CD14-positive monocyte (primary cell): ENCODE data around the gene PIP5K1C. TPM values are rescaled to one million over a fixed set of nuclear protein-coding genes. Genes with fewer than 3 reads are reported as not detected.

ENCODE experiments used
- DNase-seq, 3 donors: peaks; one replicate each; pipeline ENCODE4 v3.0.0-alpha.2; 2011 to 2022
- H2AFZ ChIP-seq: 2 replicates; pipeline ENCODE4 v1.6.0; 2012; ENCODE audit warnings: mild to moderate bottlenecking, low read depth, low read length, inconsistent platforms; ENCODE audit not compliant: insufficient read depth, poor library complexity, severe bottlenecking
- H3K27ac ChIP-seq, 2 donors: 1 replicate in 1 of 2; 2 replicates in 1 of 2; pipeline ENCODE4 v1.5.1; 2012 to 2013; ENCODE audit warnings: low read length in 2 of 2, control low read depth in 1 of 2, inconsistent platforms in 1 of 2, low read depth in 1 of 2, mild to moderate bottlenecking in 1 of 2
- H3K27me3 ChIP-seq, 2 donors: one replicate each; pipeline versions ENCODE4 v1.6.0 to v1.6.1; 2011 to 2013; ENCODE audit warnings: low read length in 2 of 2; ENCODE audit not compliant: control insufficient read depth in 2 of 2, insufficient read depth in 2 of 2
- H3K36me3 ChIP-seq, 2 donors: replicated peaks in 1 of 2; 1 replicate in 1 of 2; 2 replicates in 1 of 2; pipeline versions ENCODE4 v1.5.1 to v1.6.1; 2012 to 2013; ENCODE audit warnings: low read length in 2 of 2, control low read depth in 1 of 2, inconsistent platforms in 1 of 2, mild to moderate bottlenecking in 1 of 2; ENCODE audit not compliant: insufficient read depth in 2 of 2, control insufficient read depth in 1 of 2
- H3K4me1 ChIP-seq, 2 donors: 1 replicate in 1 of 2; 2 replicates in 1 of 2; pipeline versions ENCODE4 v1.5.1 to v1.6.1; 2012 to 2013; ENCODE audit warnings: low read length in 2 of 2, control low read depth in 1 of 2, inconsistent platforms in 1 of 2, mild to moderate bottlenecking in 1 of 2, moderate library complexity in 1 of 2; ENCODE audit not compliant: insufficient read depth in 2 of 2, control insufficient read depth in 1 of 2
- H3K4me2 ChIP-seq: replicated peaks from 2 replicates; pipeline ENCODE3; 2012; ENCODE audit warnings: low read length, moderate library complexity, mild to moderate bottlenecking; ENCODE audit not compliant: poor library complexity, severe bottlenecking; ENCODE audit errors: extremely low read depth
- H3K4me3 ChIP-seq, 3 experiments: fragments of 200-600 bp in 1 of 3; sonication (generic) in 1 of 3; replicated peaks in 1 of 3; 1 replicate in 2 of 3; 2 replicates in 1 of 3; pipeline ENCODE4 v1.5.1; 2011 to 2013; ENCODE audit warnings: low read length in 3 of 3, mild to moderate bottlenecking in 3 of 3, control low read depth in 2 of 3, low read depth in 2 of 3, inconsistent platforms in 1 of 3, moderate library complexity in 1 of 3
- H3K79me2 ChIP-seq: 2 replicates; pipeline ENCODE4 v1.6.0; 2012; ENCODE audit warnings: mild to moderate bottlenecking, control low read depth, inconsistent platforms, low read length, moderate library complexity; ENCODE audit not compliant: insufficient read depth
- H3K9ac ChIP-seq: 2 replicates; pipeline ENCODE4 v1.6.0; 2017; ENCODE audit warnings: low read length, mild to moderate bottlenecking; ENCODE audit not compliant: insufficient read depth, poor library complexity, severe bottlenecking
- H3K9me3 ChIP-seq, 2 donors: replicated peaks in 1 of 2; 1 replicate in 1 of 2; 2 replicates in 1 of 2; pipeline versions ENCODE4 v1.5.1 to v1.6.1; 2012 to 2013; ENCODE audit warnings: low read length in 2 of 2, control low read depth in 1 of 2; ENCODE audit not compliant: control insufficient read depth in 1 of 2, insufficient read depth in 1 of 2
- H4K20me1 ChIP-seq: 2 replicates; pipeline ENCODE4 v1.6.0; 2012; ENCODE audit warnings: mild to moderate bottlenecking, low read length, control low read depth, moderate library complexity; ENCODE audit not compliant: insufficient read depth
- H3K27ac Mint-ChIP-seq, 7 donors: one replicate each; pipeline ENCODE4 v1.8.0; 2020; ENCODE audit warnings: mild to moderate bottlenecking in 7 of 7, mixed read lengths in 7 of 7, moderate library complexity in 6 of 7, inconsistent platforms in 2 of 7
- H3K27me3 Mint-ChIP-seq, 3 donors: one replicate each; pipeline ENCODE4 v1.8.0; 2021 to 2022; ENCODE audit warnings: low read depth in 3 of 3, mild to moderate bottlenecking in 3 of 3, mixed read lengths in 3 of 3, moderate library complexity in 3 of 3, inconsistent platforms in 1 of 3
- H3K36me3 Mint-ChIP-seq, 2 donors: one replicate each; pipeline ENCODE4 v1.8.0; 2020; ENCODE audit warnings: mixed read lengths in 2 of 2, inconsistent platforms in 1 of 2, mild to moderate bottlenecking in 1 of 2
- H3K4me1 Mint-ChIP-seq: one replicate; pipeline ENCODE4 v1.8.0; 2020; ENCODE audit warnings: mild to moderate bottlenecking, mixed read lengths
- H3K4me3 Mint-ChIP-seq, 2 donors: one replicate each; pipeline ENCODE4 v1.8.0; 2020; ENCODE audit warnings: mild to moderate bottlenecking in 2 of 2, mixed read lengths in 2 of 2, moderate library complexity in 1 of 2
- H3K9me3 Mint-ChIP-seq, 7 donors: one replicate each; pipeline ENCODE4 v1.8.0; 2020 to 2022; ENCODE audit warnings: mixed read lengths in 7 of 7, mild to moderate bottlenecking in 6 of 7, moderate library complexity in 6 of 7, inconsistent platforms in 2 of 7
- WGBS: methylation state at CpG from one replicate; pipeline ENCODE4 v1.1.5; 2013; ENCODE audit warnings: missing lambda C conversion rate; ENCODE audit not compliant: insufficient coverage; 5-methylcytosine and 5-hydroxymethylcytosine counted together
- intact Hi-C, 2 donors: fragments of 100-400 bp; cut with micrococcal nuclease; formaldehyde crosslinking; loops; one replicate each; pipeline versions ENCODE4 v1.15.0 to v1.15.1; 2023
- polyA plus RNA-seq, 3 donors: library from polyadenylated mRNA; depleted of rRNA in 1 of 3; unstranded in 2 of 3; stranded (reverse) in 1 of 3; fragments of 300-500 nt in 2 of 3; fragments of >200 nt in 1 of 3; fragmentation: Illumina TruSeq in 2 of 3; gene quantifications; 1 replicate in 2 of 3; 2 replicates in 1 of 3; pipeline ENCODE4 v1.2.3, GENCODE V29; 2012 to 2021
- TF ChIP-seq, protein P1 (sequence below): fragments of 200-600 bp; IDR thresholded peaks from one replicate; pipeline ENCODE4 v1.8.0; 2022; ENCODE audit warnings: antibody characterized with exemption, mild to moderate bottlenecking

Gene PIP5K1C
- polyA plus RNA-seq, 3 donors, result 6.5 to 19.5 (median 10.1) TPM

DNA sequence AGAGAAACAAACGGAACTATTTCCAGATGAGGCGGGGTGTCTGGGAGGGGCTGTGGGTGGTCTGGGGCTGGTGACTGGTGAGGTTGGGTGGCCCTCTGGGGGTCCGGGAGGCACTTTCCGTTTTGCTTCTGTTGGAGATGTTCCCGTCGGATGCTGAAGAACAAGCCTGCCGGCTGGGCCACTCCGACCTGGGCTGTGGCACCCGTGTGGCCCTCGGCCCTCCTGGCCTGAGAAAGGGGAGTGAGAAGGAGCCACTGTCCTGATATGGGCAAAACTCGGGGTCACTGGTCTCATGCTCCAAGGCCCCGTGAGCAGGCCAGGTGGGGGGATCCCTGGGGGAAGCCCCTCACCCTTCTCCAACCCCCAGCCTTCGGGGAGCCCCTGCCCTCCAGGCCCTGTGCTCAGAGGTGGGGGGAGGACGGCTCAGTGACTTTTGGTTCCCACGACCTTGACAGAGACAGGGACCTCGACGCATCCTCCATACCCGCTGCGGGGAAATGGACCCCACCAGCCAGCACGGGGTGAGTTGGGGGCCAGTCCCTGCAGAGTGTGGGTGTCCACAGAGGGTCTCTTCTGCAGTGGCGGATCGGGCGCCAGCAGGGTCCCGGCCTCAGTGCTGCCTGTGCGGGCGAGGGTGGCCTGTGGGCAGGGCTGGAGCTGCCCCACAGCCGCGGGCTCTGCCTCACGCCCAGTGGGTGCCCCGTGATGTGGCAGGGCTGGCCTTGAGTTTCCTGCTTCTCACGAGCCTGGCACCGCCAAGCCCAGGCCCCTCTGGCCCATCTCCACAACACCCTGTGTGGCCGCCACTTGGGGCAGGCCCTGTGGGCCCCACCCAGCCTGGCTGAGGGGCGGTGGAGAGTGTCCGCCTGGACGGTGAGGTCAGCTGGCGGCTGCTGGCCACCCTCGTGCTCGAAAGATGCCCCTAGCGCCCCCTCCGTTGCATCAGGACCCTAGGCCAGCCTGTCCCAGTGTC, 89.2 kb downstream of the PIP5K1C start:
- Histone ChIP-seq H3K27ac (no peak overlapping the region), H3K27me3 (peaks cover 3 to 23% of the 10 kb centered on the region in 2 donors), H3K36me3 (peaks cover 27 to 35% of the 10 kb centered on the region in 2 donors), H3K4me2 (no peak overlapping the region), H3K9ac (no peak overlapping the region), H4K20me1 (no peaks in the 10 kb centered on the region), H3K9me3 (peaks cover 0 to 5% of the 10 kb centered on the region in 2 donors), H3K4me1 (peaks cover 22 to 27% of the 10 kb centered on the region in 2 donors), H2AFZ (no peak overlapping the region), H3K79me2 (no peaks in the 10 kb centered on the region), H3K4me3 (no peak overlapping the region)
- peaks cover 0 to 19% (median 18%) of the 10 kb centered on the region in 3 donors for H3K27me3 Mint-ChIP-seq
- H3K9me3 Mint-ChIP-seq, result peaks cover 5 to 12% (median 8%) of the 10 kb centered on the region in 7 donors
- TF ChIP-seq, protein P1, sequence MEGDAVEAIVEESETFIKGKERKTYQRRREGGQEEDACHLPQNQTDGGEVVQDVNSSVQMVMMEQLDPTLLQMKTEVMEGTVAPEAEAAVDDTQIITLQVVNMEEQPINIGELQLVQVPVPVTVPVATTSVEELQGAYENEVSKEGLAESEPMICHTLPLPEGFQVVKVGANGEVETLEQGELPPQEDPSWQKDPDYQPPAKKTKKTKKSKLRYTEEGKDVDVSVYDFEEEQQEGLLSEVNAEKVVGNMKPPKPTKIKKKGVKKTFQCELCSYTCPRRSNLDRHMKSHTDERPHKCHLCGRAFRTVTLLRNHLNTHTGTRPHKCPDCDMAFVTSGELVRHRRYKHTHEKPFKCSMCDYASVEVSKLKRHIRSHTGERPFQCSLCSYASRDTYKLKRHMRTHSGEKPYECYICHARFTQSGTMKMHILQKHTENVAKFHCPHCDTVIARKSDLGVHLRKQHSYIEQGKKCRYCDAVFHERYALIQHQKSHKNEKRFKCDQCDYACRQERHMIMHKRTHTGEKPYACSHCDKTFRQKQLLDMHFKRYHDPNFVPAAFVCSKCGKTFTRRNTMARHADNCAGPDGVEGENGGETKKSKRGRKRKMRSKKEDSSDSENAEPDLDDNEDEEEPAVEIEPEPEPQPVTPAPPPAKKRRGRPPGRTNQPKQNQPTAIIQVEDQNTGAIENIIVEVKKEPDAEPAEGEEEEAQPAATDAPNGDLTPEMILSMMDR, result no peak
- H3K4me3 Mint-ChIP-seq, result no peak overlapping the region
- no peak for DNase-seq
- H3K36me3 Mint-ChIP-seq, result peaks cover 20 to 40% of the 10 kb centered on the region in 2 donors
- intact Hi-C loops, result no loop called here
- H3K4me1 Mint-ChIP-seq, result peaks cover 18% of the 10 kb centered on the region
- WGBS, result 86% methylated on average over 31 of the region's 41 CpGs
- no peak overlapping the region for H3K27ac Mint-ChIP-seq

DNA sequence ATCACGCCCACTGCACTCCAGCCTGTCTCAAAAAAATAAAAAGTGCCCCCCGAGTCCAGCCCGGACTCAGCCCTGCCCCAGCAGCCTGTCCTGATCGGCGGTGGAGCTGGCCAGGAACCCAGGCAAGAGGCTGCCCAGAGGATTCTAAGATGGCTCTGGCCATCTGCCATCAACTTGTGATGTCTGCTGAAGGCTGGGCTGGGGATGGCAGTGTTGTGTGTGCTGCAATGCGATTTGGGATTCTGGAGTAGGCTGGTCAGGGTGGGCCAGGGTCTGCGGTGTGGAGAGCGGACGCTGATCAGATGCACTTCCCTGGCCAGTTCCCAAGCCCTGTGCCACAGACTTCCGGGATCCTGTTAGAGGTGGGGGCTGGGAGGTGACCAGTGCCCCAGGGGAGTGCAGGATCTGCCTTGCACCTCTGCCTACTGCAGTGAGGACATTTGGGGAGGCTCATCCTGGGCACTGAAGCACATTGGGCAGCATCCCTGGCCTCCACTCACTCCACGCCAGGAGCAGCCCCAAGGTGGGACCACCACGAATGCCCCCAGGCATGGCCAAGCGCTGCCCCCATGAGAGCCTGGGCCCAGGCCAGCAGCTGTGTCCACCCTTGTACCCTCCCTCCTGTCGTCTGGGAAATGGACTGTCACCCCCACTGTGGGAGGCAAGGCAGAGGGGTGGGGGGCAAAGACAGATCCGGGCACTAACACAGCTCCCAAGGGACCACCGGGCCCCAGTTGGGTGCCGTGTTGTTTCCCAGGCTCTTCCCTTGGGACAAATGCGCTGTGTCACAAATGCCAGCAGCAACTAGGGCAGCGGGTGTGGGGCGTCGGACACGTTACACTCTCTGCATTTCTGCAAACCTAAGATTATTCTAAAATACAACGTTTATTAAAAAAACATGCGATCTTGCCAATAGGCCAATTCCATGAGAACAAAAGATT, 90.2 kb downstream of the PIP5K1C start:
- peaks cover 22 to 28% of the 10 kb centered on the region in 2 donors for H3K4me1 ChIP-seq
- peak overlapping the region in 1 of 7 donors; percentile 58 for H3K27ac Mint-ChIP-seq
- 83% methylated on average over 21 of the region's 24 CpGs for WGBS

More for the DNA sequence above, 90.2 kb downstream of the PIP5K1C start:
- Histone ChIP-seq H3K27ac (no peak overlapping the region), H3K4me3 (no peak overlapping the region), H3K36me3 (peaks cover 27 to 35% of the 10 kb centered on the region in 2 donors), H2AFZ (no peak overlapping the region), H3K9ac (no peak overlapping the region), H3K4me2 (no peak overlapping the region), H3K79me2 (no peaks in the 10 kb centered on the region), H3K9me3 (peaks cover 0 to 5% of the 10 kb centered on the region in 2 donors), H3K27me3 (peaks cover 11 to 33% of the 10 kb centered on the region in 2 donors), H4K20me1 (no peaks in the 10 kb centered on the region)
- H3K4me3 Mint-ChIP-seq, result no peak overlapping the region
- H3K4me1 Mint-ChIP-seq, result peaks cover 18% of the 10 kb centered on the region
- no peak for DNase-seq
- intact Hi-C loops, result no loop called here
- peaks cover 5 to 12% (median 8%) of the 10 kb centered on the region in 7 donors for H3K9me3 Mint-ChIP-seq
- peaks cover 18 to 34% of the 10 kb centered on the region in 2 donors for H3K36me3 Mint-ChIP-seq
- TF ChIP-seq, protein P1, result no peak
- peaks cover 0 to 19% (median 18%) of the 10 kb centered on the region in 3 donors for H3K27me3 Mint-ChIP-seq
